Measurements from ENCODE around the gene YAF2. TPM values are rescaled to one million over a fixed set of nuclear protein-coding genes. Genes with fewer than 3 reads are reported as not detected.
"Not testable (repeated sequence)": the region's sequence is repeated elsewhere in the genome, so short reads cannot be mapped to it uniquely, and the experiment has no call there.

Gene YAF2
- total and polyA plus RNA-seq, 2 donors, result 13.7 to 40.8 TPM

DNA sequence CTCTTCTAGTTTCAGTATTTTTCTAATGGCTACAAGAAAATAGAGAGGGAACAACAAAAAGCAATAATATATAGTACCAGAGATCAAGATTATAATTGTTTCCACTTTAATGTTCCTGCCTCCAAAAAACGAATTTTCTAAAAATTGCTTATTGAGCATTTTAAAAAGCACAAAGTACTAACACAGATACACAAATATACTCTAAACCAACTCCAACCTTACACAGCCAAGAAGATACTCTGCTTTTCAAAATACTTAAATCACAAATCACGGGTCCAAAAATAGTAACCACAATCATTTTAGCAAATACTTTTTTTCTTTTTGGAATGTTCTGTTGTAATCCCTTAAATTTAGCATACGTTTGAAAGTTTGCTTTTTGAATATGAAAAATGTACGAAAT is 2.0 kb downstream of the YAF2 start:
- no peak overlapping the region for H3K27ac ChIP-seq (ENCODE audit: low read depth)
- no peak overlapping the region for H3K4me3 ChIP-seq (ENCODE audit: low read depth, low read length)
- H3K4me1 ChIP-seq (ENCODE audit: insufficient read depth), result peaks cover 5% of the 10 kb centered on the region
- no peaks in the 10 kb centered on the region for H3K36me3 ChIP-seq (ENCODE audit: insufficient read depth)
- 57% methylated on average over 4 of the region's 4 CpGs for whole genome bisulfite sequencing
- DNase-seq (ENCODE audit: extremely low spot score), result no peak

DNA sequence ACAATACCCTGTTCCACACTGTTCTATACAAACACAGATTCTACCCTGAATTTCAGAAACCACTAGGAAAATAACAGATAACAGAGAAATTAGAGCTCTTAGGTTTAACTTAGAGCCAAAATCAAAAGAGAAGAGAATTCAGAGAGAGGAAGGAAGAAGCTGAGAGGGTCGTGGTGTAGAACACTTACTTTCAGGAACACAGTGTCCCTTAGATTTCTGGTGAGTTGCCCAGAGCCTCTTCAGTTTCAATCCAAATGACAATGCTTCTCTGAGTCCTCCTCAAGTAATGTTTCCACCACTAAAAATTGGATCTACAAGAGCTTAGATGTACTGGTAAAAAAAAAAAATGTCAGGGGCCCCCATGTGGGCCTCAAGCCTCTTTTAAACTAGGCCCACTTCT is 2.6 kb downstream of the YAF2 start:
- Histone ChIP-seq H3K36me3 (ENCODE audit: insufficient read depth) (no peaks in the 10 kb centered on the region), H3K4me1 (ENCODE audit: insufficient read depth) (peaks cover 5% of the 10 kb centered on the region), H3K4me3 (ENCODE audit: low read depth, low read length) (no peak overlapping the region), H3K27ac (ENCODE audit: low read depth) (no peak overlapping the region)
- WGBS, result 13% methylated on average over 1 of the region's 1 CpG
- no peak for DNase-seq (ENCODE audit: extremely low spot score)

DNA sequence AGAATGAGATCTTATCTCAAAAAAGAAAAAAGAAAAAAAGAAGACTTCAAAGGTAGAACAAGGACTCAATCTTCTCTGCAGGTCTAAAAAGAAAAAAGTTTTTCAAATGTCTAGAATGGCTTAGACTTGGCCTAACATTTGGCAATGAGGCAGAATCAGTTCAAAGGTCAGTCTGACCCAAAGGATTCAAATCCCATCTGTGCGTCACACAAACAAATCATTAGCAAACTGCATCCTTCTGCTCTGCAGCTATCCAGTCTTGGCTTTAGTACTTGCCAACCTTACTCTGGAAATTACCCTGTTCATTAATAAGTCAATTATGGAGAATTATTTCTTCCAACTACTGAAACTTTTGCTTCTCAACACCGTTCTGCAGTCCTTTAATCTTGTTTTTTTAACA is 3.1 kb downstream of the YAF2 start:
- Histone ChIP-seq H3K27ac (ENCODE audit: low read depth) (no peak overlapping the region), H3K4me1 (ENCODE audit: insufficient read depth) (peaks cover 5% of the 10 kb centered on the region), H3K4me3 (ENCODE audit: low read depth, low read length) (no peak overlapping the region), H3K36me3 (ENCODE audit: insufficient read depth) (no peaks in the 10 kb centered on the region)
- no peak for DNase-seq (ENCODE audit: extremely low spot score)
- WGBS, result 72% methylated on average over 2 of the region's 2 CpGs

DNA sequence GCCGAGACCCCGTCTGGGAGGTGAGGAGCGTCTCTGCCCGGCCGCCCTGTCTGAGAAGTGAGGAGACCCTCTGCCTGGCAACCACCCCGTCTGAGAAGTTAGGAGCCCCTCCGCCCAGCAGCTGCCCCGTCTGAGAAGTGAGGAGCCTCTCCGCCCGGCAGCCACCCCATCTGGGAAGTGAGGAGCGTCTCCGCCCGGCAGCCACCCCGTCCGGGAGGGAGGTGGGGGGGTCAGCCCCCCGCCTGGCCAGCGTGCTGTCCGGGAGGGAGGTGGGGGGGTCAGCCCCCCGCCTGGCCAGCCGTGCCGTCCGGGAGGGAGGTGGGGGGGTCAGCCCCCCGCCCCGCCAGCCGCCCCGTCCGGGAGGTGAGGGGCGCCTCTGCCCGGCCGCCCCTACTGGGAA is 10.5 kb downstream of the YAF2 start:
- not testable (repeated sequence) for DNase-seq (ENCODE audit: extremely low spot score); H3K4me1 ChIP-seq (ENCODE audit: insufficient read depth); H3K4me3 ChIP-seq (ENCODE audit: low read depth, low read length); H3K27ac ChIP-seq (ENCODE audit: low read depth); H3K36me3 ChIP-seq (ENCODE audit: insufficient read depth)
- 99% methylated on average over 30 of the region's 30 CpGs for WGBS

DNA sequence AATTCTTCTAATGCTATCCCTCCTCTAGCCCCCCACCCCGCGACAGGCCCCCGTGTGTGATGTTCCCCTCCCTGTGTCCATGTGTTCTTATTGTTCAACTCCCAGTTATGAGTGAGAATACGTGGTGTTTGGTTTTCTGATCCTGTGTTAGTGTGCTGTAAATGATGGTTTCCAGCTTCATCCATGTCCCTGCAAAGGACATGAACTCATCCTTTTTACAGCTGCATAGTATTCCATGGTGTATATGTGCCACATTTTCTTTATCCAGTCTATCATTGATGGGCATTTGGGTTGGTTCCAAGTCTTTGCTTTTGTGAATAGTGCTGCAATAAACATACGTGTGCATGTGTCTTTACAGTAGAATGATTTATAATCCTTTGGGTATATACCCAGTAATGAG is 13.5 kb downstream of the YAF2 start:
- not testable (repeated sequence) for H3K36me3 ChIP-seq (ENCODE audit: insufficient read depth); H3K4me1 ChIP-seq (ENCODE audit: insufficient read depth); H3K4me3 ChIP-seq (ENCODE audit: low read depth, low read length); H3K27ac ChIP-seq (ENCODE audit: low read depth); DNase-seq (ENCODE audit: extremely low spot score)
- WGBS, result 95% methylated on average over 5 of the region's 5 CpGs

DNA sequence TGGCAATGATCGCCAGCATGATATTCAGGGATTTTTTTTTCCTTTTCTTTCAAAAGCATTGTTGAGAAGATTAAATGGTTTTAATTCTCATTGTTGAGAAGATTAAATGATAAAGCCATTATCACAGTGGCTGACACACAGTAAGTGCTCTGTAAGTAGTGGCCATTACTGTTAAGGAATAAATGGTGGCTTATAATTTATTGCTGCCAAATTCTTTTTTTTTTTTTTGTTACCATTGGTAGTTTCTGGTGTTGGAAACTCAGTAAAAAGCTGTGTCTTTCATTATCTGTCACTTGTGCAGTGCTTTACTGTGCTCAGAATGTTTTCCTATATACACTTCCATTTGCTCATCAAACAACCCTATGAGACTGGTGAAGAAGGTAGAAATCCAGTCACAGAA is 15.3 kb downstream of the YAF2 start:
- 100% methylated on average over 1 of the region's 1 CpG for WGBS
- Histone ChIP-seq H3K27ac (ENCODE audit: low read depth) (no peak overlapping the region), H3K36me3 (ENCODE audit: insufficient read depth) (no peaks in the 10 kb centered on the region), H3K4me1 (ENCODE audit: insufficient read depth) (no peaks in the 10 kb centered on the region), H3K4me3 (ENCODE audit: low read depth, low read length) (no peak overlapping the region)
- no peak for DNase-seq (ENCODE audit: extremely low spot score)

DNA sequence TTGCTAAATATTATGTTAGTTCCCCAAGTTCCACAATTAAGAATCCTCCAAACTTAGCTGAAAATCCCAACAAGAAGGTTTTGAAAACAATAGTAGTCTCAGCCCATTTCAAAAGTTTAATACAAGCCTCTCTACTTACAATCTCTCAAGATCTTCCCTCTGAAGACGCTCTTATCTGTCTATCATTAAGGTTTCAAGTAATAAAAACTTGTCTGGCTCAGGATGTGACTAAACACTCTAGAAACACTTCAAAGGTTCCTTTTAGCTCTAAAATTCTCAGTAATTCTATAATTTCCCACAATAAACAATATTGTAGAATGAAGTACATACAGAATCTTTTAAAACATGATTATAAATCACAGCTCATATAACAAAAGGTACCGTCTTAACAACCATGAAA is 16.3 kb downstream of the YAF2 start:
- no peaks in the 10 kb centered on the region for H3K4me1 ChIP-seq (ENCODE audit: insufficient read depth)
- no peak overlapping the region for H3K27ac ChIP-seq (ENCODE audit: low read depth)
- no peak overlapping the region for H3K4me3 ChIP-seq (ENCODE audit: low read depth, low read length)
- WGBS, result 63% methylated on average over 2 of the region's 2 CpGs
- no peaks in the 10 kb centered on the region for H3K36me3 ChIP-seq (ENCODE audit: insufficient read depth)
- no peak for DNase-seq (ENCODE audit: extremely low spot score)

DNA sequence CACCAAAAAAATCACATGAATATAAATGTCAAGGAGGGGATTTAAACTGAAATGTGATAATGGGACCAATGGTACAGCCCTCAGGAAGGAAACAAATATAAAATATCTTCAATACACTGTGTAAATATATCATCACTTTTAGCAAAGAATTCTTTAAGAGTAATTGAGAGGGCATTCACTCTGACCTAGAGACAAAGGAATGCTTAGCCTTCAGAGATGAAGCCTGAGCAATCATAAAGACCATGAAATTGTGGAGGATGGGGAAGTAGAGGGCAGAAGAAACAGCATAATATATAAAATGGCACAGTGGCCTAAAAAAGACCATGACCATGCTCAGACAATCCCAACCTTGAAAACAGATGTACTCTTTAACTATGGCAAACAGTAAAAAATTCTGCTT is 20.4 kb downstream of the YAF2 start:
- DNase-seq (ENCODE audit: extremely low spot score), result no peak
- no peaks in the 10 kb centered on the region for H3K36me3 ChIP-seq (ENCODE audit: insufficient read depth)
- no peak overlapping the region for H3K4me3 ChIP-seq (ENCODE audit: low read depth, low read length)
- no peaks in the 10 kb centered on the region for H3K4me1 ChIP-seq (ENCODE audit: insufficient read depth)
- H3K27ac ChIP-seq (ENCODE audit: low read depth), result no peak overlapping the region

DNA sequence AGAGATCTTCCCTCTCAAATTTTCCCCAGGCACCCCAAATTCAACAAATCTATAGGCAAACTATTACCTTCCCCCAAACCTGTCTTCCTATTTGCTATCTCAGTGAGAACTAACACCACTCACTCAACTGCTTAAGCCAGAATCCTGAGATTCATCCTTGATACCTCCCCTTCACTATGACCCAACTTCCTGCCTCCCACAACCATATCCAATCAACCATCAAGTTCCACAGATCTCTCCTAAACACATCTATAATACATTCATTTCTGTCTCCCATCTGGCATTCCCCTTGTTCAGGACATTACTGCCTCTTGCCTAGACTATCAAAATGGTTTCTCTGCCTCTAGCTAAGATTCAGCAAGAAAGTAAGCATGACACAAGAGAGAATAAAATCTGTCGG is 21.3 kb downstream of the YAF2 start:
- H3K4me3 ChIP-seq (ENCODE audit: low read depth, low read length), result no peak overlapping the region
- H3K36me3 ChIP-seq (ENCODE audit: insufficient read depth), result no peaks in the 10 kb centered on the region
- no peaks in the 10 kb centered on the region for H3K4me1 ChIP-seq (ENCODE audit: insufficient read depth)
- 92% methylated on average over 1 of the region's 1 CpG for WGBS
- no peak for DNase-seq (ENCODE audit: extremely low spot score)
- no peak overlapping the region for H3K27ac ChIP-seq (ENCODE audit: low read depth)

DNA sequence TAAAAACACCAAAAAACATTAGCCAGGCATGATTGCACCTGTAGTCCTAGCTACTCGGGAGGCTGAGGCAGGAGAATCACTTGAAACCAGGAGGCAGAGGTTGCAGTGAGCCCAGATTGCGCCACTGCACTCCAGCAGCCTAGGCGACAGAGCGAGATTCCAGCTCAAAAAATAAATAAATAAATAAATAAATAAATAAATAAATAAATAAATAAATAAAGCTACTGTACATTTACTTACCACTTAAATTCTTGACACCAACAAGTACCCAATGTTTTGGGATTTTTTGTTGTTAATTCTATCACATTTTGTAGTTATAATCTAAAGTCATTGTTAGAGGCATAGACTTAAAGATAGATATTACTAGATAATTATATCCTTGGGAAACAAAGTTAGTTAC is 22.3 kb downstream of the YAF2 start:
- not testable (repeated sequence) for H3K4me3 ChIP-seq (ENCODE audit: low read depth, low read length); H3K27ac ChIP-seq (ENCODE audit: low read depth); DNase-seq (ENCODE audit: extremely low spot score); H3K36me3 ChIP-seq (ENCODE audit: insufficient read depth); H3K4me1 ChIP-seq (ENCODE audit: insufficient read depth)
- over 99% methylated on average over 4 of the region's 4 CpGs for WGBS

DNA sequence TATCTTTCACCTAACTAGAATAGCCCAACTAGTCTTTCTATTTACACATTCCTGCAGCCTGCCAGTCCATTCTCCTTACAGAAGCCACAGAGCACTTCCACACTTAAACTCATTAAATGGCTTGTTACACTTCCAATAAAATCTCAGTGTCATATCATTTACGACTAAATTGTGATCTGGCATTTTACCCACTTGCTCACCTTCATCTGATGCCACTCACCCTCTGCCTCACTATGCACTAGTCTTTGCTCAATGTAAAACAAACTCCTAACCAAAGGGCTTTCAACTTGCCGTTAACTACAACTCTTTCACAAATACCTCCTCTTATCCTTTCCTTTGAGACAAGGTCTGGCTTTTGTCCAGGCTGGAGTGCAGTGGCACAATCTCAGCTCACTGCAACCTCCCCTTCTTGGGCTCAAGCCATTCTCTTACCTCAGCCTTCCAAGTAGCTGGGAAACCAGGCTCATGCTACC is 24.1 kb downstream of the YAF2 start:
- no peak overlapping the region for H3K27ac ChIP-seq (ENCODE audit: low read depth)
- no peak overlapping the region for H3K4me3 ChIP-seq (ENCODE audit: low read depth, low read length)
- DNase-seq (ENCODE audit: extremely low spot score), result no peak
- H3K4me1 ChIP-seq (ENCODE audit: insufficient read depth), result no peaks in the 10 kb centered on the region
- H3K36me3 ChIP-seq (ENCODE audit: insufficient read depth), result no peaks in the 10 kb centered on the region
- WGBS, result 35% methylated on average over 2 of the region's 2 CpGs

DNA sequence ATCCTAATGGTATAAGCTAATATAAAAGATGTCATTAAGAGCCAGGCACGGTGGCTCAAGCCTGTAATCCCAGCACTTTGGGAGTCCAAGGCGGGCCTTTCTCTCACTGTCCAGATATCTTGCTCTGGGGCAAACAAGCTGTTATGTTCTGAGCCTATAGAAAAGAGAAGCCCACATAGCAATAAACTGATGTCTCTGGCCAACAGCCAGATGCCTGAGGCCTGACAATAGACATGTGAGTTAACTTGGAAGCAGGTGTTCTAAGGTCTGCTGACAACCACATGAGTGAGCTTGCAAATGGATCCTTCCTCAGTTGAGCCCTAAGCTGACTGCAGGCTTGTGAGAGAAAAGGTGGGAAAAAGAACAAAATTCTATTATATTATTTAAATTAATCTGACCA is 25.0 kb downstream of the YAF2 start:
- Histone ChIP-seq H3K4me3 (ENCODE audit: low read depth, low read length) (no peak overlapping the region), H3K36me3 (ENCODE audit: insufficient read depth) (no peaks in the 10 kb centered on the region), H3K4me1 (ENCODE audit: insufficient read depth) (no peaks in the 10 kb centered on the region), H3K27ac (ENCODE audit: low read depth) (no peak overlapping the region)
- DNase-seq (ENCODE audit: extremely low spot score), result no peak
- 76% methylated on average over 2 of the region's 2 CpGs for WGBS

DNA sequence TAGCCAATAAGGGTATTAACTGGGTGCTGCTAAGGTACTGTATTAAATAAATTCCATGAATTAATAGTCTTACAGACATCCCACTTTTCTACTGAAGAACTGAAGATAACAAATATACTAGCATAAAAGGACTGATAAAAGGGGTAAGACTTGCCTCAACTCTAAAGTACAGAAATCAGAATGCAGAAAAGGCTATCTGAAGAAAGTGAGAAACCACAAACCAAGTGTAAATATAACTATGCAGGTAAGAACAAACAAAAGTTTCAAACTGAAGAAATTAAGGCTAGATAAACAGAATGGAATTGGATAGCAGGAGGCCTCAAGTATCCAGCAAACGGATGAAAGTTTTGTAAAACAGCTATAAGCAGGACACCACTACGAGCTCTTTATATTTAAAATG is 29.5 kb downstream of the YAF2 start:
- Histone ChIP-seq H3K27ac (ENCODE audit: low read depth) (no peak overlapping the region), H3K4me1 (ENCODE audit: insufficient read depth) (no peaks in the 10 kb centered on the region), H3K4me3 (ENCODE audit: low read depth, low read length) (no peak overlapping the region), H3K36me3 (ENCODE audit: insufficient read depth) (no peaks in the 10 kb centered on the region)
- WGBS, result 95% methylated on average over 2 of the region's 2 CpGs
- no peak for DNase-seq (ENCODE audit: extremely low spot score)

DNA sequence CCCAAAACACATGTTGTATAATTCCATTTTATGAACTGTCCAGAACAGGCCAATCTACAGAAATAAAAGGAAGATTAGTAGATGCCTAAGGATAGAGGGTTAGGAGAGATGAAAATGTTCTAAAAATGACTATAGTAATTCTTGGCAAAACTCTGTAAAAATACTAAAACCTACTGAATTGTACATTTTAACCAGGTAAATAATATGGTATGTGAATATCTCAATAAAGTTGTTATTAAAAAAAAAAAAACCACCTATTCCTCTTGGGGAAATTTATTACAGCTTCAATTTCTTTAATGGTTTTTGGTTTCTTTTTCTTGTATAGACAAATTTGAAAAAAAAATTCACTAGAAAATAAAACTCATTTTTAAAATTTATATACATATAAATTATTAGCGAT is 33.2 kb downstream of the YAF2 start:
- no peak for DNase-seq (ENCODE audit: extremely low spot score)
- Histone ChIP-seq H3K36me3 (ENCODE audit: insufficient read depth) (no peaks in the 10 kb centered on the region), H3K4me1 (ENCODE audit: insufficient read depth) (no peaks in the 10 kb centered on the region), H3K27ac (ENCODE audit: low read depth) (no peak overlapping the region), H3K4me3 (ENCODE audit: low read depth, low read length) (no peak overlapping the region)
- WGBS, result over 99% methylated on average over 1 of the region's 1 CpG

DNA sequence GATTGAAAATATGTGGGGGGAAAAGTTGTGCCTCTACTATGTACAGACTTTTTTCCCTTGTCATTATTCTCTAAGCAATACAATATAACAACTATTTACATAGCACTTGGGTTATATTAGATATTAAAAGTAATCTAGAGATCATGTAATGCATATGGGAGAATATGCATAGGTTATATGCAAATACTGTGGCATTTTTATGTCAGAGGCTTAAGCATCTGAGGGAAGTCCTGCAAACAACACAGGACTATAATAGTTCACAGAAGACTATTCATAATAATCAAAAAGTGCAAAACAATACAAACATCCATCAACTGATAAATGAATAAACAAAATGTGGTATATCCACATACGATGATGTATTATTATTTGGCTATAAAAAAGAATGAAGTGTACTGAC is 33.7 kb downstream of the YAF2 start:
- Histone ChIP-seq H3K4me3 (ENCODE audit: low read depth, low read length) (no peak overlapping the region), H3K27ac (ENCODE audit: low read depth) (no peak overlapping the region)
- WGBS, result 94% methylated on average over 1 of the region's 1 CpG

More for the DNA sequence above, 33.7 kb downstream of the YAF2 start:
- Histone ChIP-seq H3K4me1 (ENCODE audit: insufficient read depth) (no peaks in the 10 kb centered on the region), H3K36me3 (ENCODE audit: insufficient read depth) (no peaks in the 10 kb centered on the region)
- DNase-seq (ENCODE audit: extremely low spot score), result no peak

Data from urinary bladder (tissue), 4 donors.